Measurements from ENCODE around the gene RNF34. TPM values are rescaled to one million over a fixed set of nuclear protein-coding genes. Genes with fewer than 3 reads are reported as not detected.

The RNF34 gene, protein sequence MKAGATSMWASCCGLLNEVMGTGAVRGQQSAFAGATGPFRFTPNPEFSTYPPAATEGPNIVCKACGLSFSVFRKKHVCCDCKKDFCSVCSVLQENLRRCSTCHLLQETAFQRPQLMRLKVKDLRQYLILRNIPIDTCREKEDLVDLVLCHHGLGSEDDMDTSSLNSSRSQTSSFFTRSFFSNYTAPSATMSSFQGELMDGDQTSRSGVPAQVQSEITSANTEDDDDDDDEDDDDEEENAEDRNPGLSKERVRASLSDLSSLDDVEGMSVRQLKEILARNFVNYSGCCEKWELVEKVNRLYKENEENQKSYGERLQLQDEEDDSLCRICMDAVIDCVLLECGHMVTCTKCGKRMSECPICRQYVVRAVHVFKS
- total RNA-seq: 71.2 and 75.3 TPM in 2 replicates

DNA sequence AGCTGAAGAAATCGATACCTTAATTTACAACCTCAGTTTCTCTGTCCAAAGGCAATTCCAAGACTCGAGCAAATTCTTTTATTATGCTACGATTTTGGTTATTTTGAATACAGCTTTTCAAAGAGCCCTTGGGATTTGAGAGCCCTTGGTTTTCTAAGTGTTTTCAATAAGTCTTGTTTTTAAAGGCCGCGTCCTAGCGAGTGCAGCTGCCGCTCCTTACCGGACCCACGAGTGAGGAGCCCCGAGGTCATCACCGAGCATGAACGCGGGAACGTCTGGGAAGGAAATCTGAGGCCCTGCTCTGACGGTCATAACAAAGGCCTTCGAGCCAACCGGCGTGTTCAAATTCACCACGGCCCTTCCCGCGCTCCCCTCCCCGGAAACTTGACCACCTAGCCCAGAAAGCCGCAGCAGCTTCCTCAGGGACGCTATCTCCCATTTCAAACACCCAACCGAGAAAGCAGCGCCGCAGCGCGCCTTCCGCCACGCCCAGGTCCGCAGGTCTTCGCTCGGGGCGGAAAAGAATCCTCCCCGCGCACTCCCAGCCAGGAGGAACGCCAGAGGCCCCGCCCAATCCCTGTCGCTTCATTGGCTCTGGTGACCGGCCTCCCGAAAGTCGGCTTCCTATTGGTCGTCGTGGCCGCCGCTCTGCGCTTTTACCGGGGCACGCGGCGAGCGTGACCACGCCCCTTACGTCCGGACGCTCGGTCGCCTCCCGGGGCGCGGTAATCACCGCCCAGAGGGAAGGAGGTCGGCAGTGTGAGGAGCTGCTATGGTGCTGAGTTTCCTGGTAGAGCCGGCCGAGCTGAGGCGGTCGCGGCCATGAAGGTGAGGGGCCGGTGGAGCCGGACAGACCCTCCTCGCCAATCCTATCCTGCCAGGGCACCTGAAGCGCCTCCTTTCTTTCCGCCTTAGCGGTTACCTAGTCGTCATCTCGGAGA lies at the start of gene RNF34:
Gene RNF34 (plus strand): TSS at position 728 of the 941 bp plus-strand sequence. CDS start 95 bp downstream, at position 823.
- H3K4me1 Mint-ChIP-seq: peaks cover 37% of the 10 kb centered on the region
- DNase-seq: peak; percentile 93
- H3K4me3 Mint-ChIP-seq: peak within 1 kb of the TSS; percentile 96
- intact Hi-C loops (cut with micrococcal nuclease): loop anchor here (1.0 to 2.0 kb wide), 6 partner anchors 26 to 819 kb away; partner anchors contain the start of genes ANAPC5 and POP5
- ChIA-PET POLR2A (interaction anchor here (0.5 to 4.1 kb wide), 21 partner anchors 8 to 1199 kb away, joined by 3 to 64 read pairs (median 4); partner anchors contain the start of genes ANAPC5, CAMKK2, RNU4-1 and RPLP0), CTCF (interaction anchor here (0.6 to 2.4 kb wide), 4 partner anchors 10 to 65 kb away, joined by 3 to 11 read pairs (median 5); partner anchors contain the start of gene ANAPC5)
- H3K27me3 Mint-ChIP-seq: no peaks in the 10 kb centered on the region
- peak within 1 kb of the TSS; percentile 95 for H3K27ac Mint-ChIP-seq
- no peaks in the 10 kb centered on the region for H3K9me3 Mint-ChIP-seq
- ATAC-seq (ENCODE audit: low read depth): peak; percentile 91
- peaks cover 31% of the 10 kb centered on the region for H3K36me3 Mint-ChIP-seq (ENCODE audit: low read depth)
- TF ChIP-seq, protein P1, sequence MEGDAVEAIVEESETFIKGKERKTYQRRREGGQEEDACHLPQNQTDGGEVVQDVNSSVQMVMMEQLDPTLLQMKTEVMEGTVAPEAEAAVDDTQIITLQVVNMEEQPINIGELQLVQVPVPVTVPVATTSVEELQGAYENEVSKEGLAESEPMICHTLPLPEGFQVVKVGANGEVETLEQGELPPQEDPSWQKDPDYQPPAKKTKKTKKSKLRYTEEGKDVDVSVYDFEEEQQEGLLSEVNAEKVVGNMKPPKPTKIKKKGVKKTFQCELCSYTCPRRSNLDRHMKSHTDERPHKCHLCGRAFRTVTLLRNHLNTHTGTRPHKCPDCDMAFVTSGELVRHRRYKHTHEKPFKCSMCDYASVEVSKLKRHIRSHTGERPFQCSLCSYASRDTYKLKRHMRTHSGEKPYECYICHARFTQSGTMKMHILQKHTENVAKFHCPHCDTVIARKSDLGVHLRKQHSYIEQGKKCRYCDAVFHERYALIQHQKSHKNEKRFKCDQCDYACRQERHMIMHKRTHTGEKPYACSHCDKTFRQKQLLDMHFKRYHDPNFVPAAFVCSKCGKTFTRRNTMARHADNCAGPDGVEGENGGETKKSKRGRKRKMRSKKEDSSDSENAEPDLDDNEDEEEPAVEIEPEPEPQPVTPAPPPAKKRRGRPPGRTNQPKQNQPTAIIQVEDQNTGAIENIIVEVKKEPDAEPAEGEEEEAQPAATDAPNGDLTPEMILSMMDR (IDR thresholded peaks at IDR 0.05): no peak

DNA sequence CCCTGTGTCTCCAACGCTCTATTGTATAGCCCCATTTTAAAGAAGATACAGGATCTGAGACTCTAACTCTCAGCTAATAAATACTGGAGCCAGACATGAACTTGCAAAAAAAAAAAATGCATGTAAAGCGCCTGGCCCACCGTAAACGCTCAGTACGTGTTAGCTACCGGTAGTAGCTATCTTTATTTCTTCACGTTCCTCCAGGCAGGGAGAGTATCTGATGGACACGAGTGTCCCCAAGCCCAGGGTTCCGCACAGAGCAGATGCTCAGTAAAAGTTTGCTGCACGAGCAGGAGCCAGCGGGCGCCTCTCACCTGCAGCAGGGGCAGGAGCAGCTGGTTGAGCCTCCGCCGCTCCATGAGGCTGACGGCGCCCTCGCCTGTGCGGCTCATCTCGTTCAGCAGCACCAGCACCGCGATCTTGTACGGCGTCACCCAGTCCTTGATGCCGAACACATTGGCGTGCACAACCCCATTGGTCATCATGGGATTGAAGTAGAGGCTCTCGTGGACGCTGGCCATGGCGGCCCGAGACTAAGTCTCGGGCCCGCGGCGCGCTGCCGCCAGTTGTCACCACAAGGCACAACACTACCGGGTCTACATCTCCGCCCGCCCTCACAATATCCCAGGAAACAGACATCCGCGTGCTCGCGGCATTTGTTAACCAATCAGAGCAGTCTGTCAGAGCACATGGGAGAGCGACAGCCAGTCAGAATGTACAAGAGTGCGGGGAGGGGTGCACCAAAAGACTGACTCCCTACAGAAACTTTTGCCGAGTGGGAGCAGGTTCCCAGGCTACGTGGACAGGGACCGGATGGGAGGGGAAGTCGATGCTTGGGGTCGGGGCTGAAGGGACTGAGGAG lies 47.9 kb upstream of the RNF34 start, which contains the start of gene ANAPC5:
Gene ANAPC5 (minus strand): TSS at position 592 of the 862 bp plus-strand sequence. CDS start 71 bp downstream, at position 521.
- Mint-ChIP-seq H3K4me1 (peaks cover 28% of the 10 kb centered on the region), H3K27ac (peak within 1 kb of the TSS; percentile 91), H3K36me3 (ENCODE audit: low read depth) (peaks cover 12% of the 10 kb centered on the region), H3K4me3 (peak within 1 kb of the TSS; percentile 94), H3K27me3 (no peaks in the 10 kb centered on the region), H3K9me3 (no peaks in the 10 kb centered on the region)
- intact Hi-C loops (cut with micrococcal nuclease): loop anchor here (1.0 to 5.0 kb wide), 4 partner anchors 48 to 114 kb away; partner anchors contain the start of gene RNF34
- TF ChIP-seq, protein P1 (IDR thresholded peaks at IDR 0.05): no peak
- ChIA-PET CTCF (interaction anchor here (0.6 to 1.8 kb wide), 3 partner anchors 17 to 90 kb away, joined by 4 to 7 read pairs (median 7); partner anchors contain the start of gene RNF34), POLR2A (interaction anchor here (0.6 to 2.5 kb wide), 14 partner anchors 48 to 1540 kb away, joined by 3 to 42 read pairs (median 4); partner anchors contain the start of genes CAMKK2, DIABLO, P2RX7 and RNF34)
- ATAC-seq (ENCODE audit: low read depth): peak; percentile 99
- DNase-seq: peak; percentile 73

DNA sequence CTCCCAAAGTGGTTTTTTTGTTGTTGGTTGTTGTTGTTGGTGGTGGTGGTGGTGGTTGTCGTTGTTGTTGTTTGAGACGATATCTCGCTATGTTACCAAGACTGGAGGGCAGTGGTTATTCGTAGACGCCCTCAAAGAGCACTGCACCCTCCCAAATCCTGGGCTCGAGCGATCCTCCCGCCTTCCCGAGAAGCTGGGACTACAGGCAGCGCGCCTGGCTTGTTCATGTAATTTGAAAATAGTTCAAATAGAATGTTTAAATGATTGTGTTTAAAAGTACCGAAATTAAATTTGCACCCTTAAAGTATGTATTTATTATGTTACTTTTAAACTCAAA lies 47.3 kb upstream of the RNF34 start:
- ATAC-seq (ENCODE audit: low read depth): no peak
- POLR2A ChIA-PET: interaction anchor here (0.6 to 2.5 kb wide), 9 partner anchors 48 to 1539 kb away, joined by 3 to 42 read pairs (median 6); partner anchors contain the start of gene RNF34
- CTCF ChIA-PET: interaction anchor here (0.6 kb wide), 1 partner anchor 17 kb away, joined by 4 read pairs; no protein-coding TSS in a partner anchor
- TF ChIP-seq, protein P1 (IDR thresholded peaks at IDR 0.05): no peak
- H3K4me1 Mint-ChIP-seq: peaks cover 28% of the 10 kb centered on the region
- H3K4me3 Mint-ChIP-seq: peak overlapping the region; percentile 94
- peak overlapping the region; percentile 91 for H3K27ac Mint-ChIP-seq
- no peaks in the 10 kb centered on the region for H3K9me3 Mint-ChIP-seq
- no peaks in the 10 kb centered on the region for H3K27me3 Mint-ChIP-seq
- no peak for DNase-seq
- intact Hi-C loops (cut with micrococcal nuclease): loop anchor here (1.0 to 5.0 kb wide), 4 partner anchors 48 to 114 kb away; partner anchors contain the start of gene RNF34
- peaks cover 10% of the 10 kb centered on the region for H3K36me3 Mint-ChIP-seq (ENCODE audit: low read depth)

DNA sequence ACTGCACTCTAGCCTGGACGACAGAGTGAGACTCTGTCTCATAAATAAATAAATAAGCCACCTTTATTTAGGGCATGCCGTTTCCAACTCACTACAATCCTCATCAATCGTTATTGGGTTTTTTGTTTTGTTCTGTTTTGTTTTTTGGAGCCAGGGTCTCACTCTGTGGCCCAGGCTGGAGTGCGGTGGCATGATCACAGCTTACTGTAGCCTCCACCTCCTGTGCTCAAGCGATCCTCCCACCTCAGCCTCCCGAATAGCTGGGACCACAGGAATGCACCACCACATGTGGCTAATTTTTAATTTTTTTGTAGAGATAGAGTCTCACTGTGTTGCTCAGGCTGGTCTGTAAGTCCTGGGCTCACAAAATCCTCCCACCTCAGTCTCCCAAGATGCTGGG lies 44.1 kb upstream of the RNF34 start:
- Mint-ChIP-seq H3K9me3 (no peaks in the 10 kb centered on the region), H3K27ac (no peak overlapping the region), H3K27me3 (no peaks in the 10 kb centered on the region), H3K4me3 (no peak overlapping the region), H3K36me3 (ENCODE audit: low read depth) (peaks cover 8% of the 10 kb centered on the region), H3K4me1 (peaks cover 18% of the 10 kb centered on the region)
- CTCF ChIA-PET: interaction anchor here (0.7 kb wide), 1 partner anchor 19 kb away, joined by 3 read pairs; no protein-coding TSS in a partner anchor
- intact Hi-C loops (cut with micrococcal nuclease): no loop called here
- POLR2A ChIA-PET: no interaction called here
- ATAC-seq (ENCODE audit: low read depth): no peak
- DNase-seq: no peak
- TF ChIP-seq, protein P1 (IDR thresholded peaks at IDR 0.05): no peak
